Naive thymus-derived CD4-positive, alpha-beta T cell (primary cell): ENCODE data around the gene CCT8L2. TPM values are rescaled to one million over a fixed set of nuclear protein-coding genes. Genes with fewer than 3 reads are reported as not detected.
A peak's percentile ranks its signal among the peaks of the same experiment; 100 is the strongest.
"Not testable (repeated sequence)": the region's sequence is repeated elsewhere in the genome, so short reads cannot be mapped to it uniquely, and the experiment has no call there.

ENCODE experiments used
- ATAC-seq: fragments of 150-1000 bp; cut with Tn5 transposase; 2 replicates; pipeline ENCODE4 v1.10.0; 2021; ENCODE audit warnings: mild to moderate bottlenecking, moderate library complexity
- CTCF ChIA-PET: fragments of 350-600 bp; sonication (Branson Sonifier 250); formaldehyde crosslinking; loops from one replicate; lab custom pipeline; 2021; ENCODE audit warnings: antibody characterized with exemption; lab: Charles Lee
- POLR2A ChIA-PET: fragments of 350-600 bp; sonication (Branson Sonifier 250); formaldehyde crosslinking; loops from one replicate; lab custom pipeline; 2021; ENCODE audit warnings: antibody characterized with exemption, inconsistent platforms; lab: Charles Lee
- DNase-seq, 9 donors: peaks; one replicate each; pipeline versions ENCODE4 v3.0.0 to v3.0.0-alpha.2; 2020 to 2022; ENCODE audit warnings: mixed read lengths in 1 of 9
- H3K27ac ChIP-seq: one replicate; pipeline ENCODE4 v1.7.0; 2013; ENCODE audit warnings: mild to moderate bottlenecking, low read depth, low read length, moderate library complexity
- H3K27me3 ChIP-seq, 2 donors: one replicate each; pipeline ENCODE4 v1.7.0; 2013; ENCODE audit warnings: low read length in 2 of 2, mild to moderate bottlenecking in 2 of 2, moderate library complexity in 2 of 2; ENCODE audit not compliant: control insufficient read depth in 2 of 2, insufficient read depth in 2 of 2
- H3K36me3 ChIP-seq, 3 experiments: 1 replicate in 2 of 3; 2 replicates in 1 of 3; pipeline ENCODE4 v1.7.0; 2013; ENCODE audit warnings: low read length in 3 of 3, mild to moderate bottlenecking in 3 of 3, moderate library complexity in 1 of 3; ENCODE audit not compliant: insufficient read depth in 3 of 3, control insufficient read depth in 2 of 3
- H3K4me1 ChIP-seq, 2 donors: one replicate each; pipeline ENCODE4 v1.7.0; 2013; ENCODE audit warnings: low read length in 2 of 2, mild to moderate bottlenecking in 2 of 2, moderate library complexity in 1 of 2; ENCODE audit not compliant: control insufficient read depth in 2 of 2, insufficient read depth in 2 of 2
- H3K4me3 ChIP-seq: 2 replicates; pipeline ENCODE4 v1.7.0; 2013; ENCODE audit warnings: mild to moderate bottlenecking, low read length
- H3K9me3 ChIP-seq, 3 experiments: 1 replicate in 2 of 3; 2 replicates in 1 of 3; pipeline ENCODE4 v1.7.0; 2013; ENCODE audit warnings: low read length in 3 of 3; ENCODE audit not compliant: control insufficient read depth in 2 of 3
- H3K27ac Mint-ChIP-seq, 9 donors: one replicate each; pipeline ENCODE4 v1.8.0; 2020 to 2022; ENCODE audit warnings: mixed read lengths in 9 of 9, mild to moderate bottlenecking in 8 of 9, moderate library complexity in 5 of 9, inconsistent platforms in 2 of 9
- H3K27me3 Mint-ChIP-seq, 5 donors: one replicate each; pipeline ENCODE4 v1.8.0; 2021 to 2022; ENCODE audit warnings: mixed read lengths in 5 of 5, mild to moderate bottlenecking in 1 of 5
- H3K36me3 Mint-ChIP-seq, 5 donors: one replicate each; pipeline ENCODE4 v1.8.0; 2020 to 2022; ENCODE audit warnings: mixed read lengths in 5 of 5, mild to moderate bottlenecking in 3 of 5, inconsistent platforms in 1 of 5
- H3K4me1 Mint-ChIP-seq, 7 donors: one replicate each; pipeline ENCODE4 v1.8.0; 2020 to 2022; ENCODE audit warnings: mixed read lengths in 7 of 7, mild to moderate bottlenecking in 3 of 7, inconsistent platforms in 1 of 7
- H3K4me3 Mint-ChIP-seq, 10 donors: one replicate each; pipeline ENCODE4 v1.8.0; 2020 to 2022; ENCODE audit warnings: mild to moderate bottlenecking in 10 of 10, mixed read lengths in 10 of 10, moderate library complexity in 6 of 10, inconsistent platforms in 2 of 10
- H3K9me3 Mint-ChIP-seq, 11 donors: one replicate each; pipeline ENCODE4 v1.8.0; 2020 to 2022; ENCODE audit warnings: mixed read lengths in 11 of 11, mild to moderate bottlenecking in 4 of 11, inconsistent platforms in 1 of 11, moderate library complexity in 1 of 11
- intact Hi-C, 2 donors: fragments of 100-400 bp; cut with micrococcal nuclease; formaldehyde crosslinking; loops; one replicate each; pipeline ENCODE4 v1.15.1; 2023
- polyA plus RNA-seq, 2 donors: library from polyadenylated mRNA; unstranded; fragments of 300-500 nt; fragmentation: Illumina TruSeq; gene quantifications; one replicate each; pipeline ENCODE4 v1.2.3, GENCODE V29; 2021
- total RNA-seq, 6 experiments: library from RNA in 5 of 6; stranded (reverse) in 5 of 6; gene quantifications; 1 replicate in 5 of 6; 2 replicates in 1 of 6; pipeline ENCODE4 v1.2.3 and lab custom pipeline; 2021 to 2026

The CCT8L2 gene
- total and polyA plus RNA-seq, 7 experiments from 2014 or later = not detected

- H3K27me3 ChIP-seq = peaks cover 0 to 5% of the 10 kb centered on the region in 2 donors
- no peak for DNase-seq
- H3K4me3 Mint-ChIP-seq = peak overlapping the region; percentile 55 to 85 (median 72)
These were observed 10.8 kb upstream of the CCT8L2 start for GRCh38 chr22:16603448-16603768.

GRCh38 chr22:16602728-16603447 is 10.3 kb upstream of the CCT8L2 start:
- H3K4me3 ChIP-seq, CTCF ChIA-PET, H3K27ac ChIP-seq, H3K27me3 ChIP-seq, H3K9me3 ChIP-seq, POLR2A ChIA-PET, intact Hi-C loops, H3K4me1 ChIP-seq, ATAC-seq, H3K36me3 Mint-ChIP-seq, H3K9me3 Mint-ChIP-seq, H3K36me3 ChIP-seq: not testable (repeated sequence)
- Mint-ChIP-seq H3K4me1 (peaks cover 0 to 20% (median 11%) of the 10 kb centered on the region in 7 donors), H3K27me3 (peaks cover 13 to 55% (median 45%) of the 10 kb centered on the region in 5 donors), H3K4me3 (peak overlapping the region; percentile 55 to 85 (median 72)), H3K27ac (peak overlapping the region in 2 of 9 donors; percentile 11 to 88)
- peak in 1 of 9 donors; percentile 2 for DNase-seq

More at GRCh38 chr22:16603448-16603768, 10.8 kb upstream of the CCT8L2 start:
- Histone ChIP-seq H3K4me1 (no peaks in the 10 kb centered on the region), H3K9me3 (no peaks in the 10 kb centered on the region), H3K27ac (no peak overlapping the region), H3K4me3 (no peak overlapping the region), H3K36me3 (no peaks in the 10 kb centered on the region)
- intact Hi-C loops = no loop called here
- CTCF ChIA-PET = no interaction called here
- POLR2A ChIA-PET = no interaction called here
- Mint-ChIP-seq H3K4me1 (peaks cover 0 to 20% (median 11%) of the 10 kb centered on the region in 7 donors), H3K27ac (peak overlapping the region in 2 of 9 donors; percentile 11 to 88), H3K27me3 (peaks cover 12 to 59% (median 50%) of the 10 kb centered on the region in 5 donors), H3K36me3 (no peaks in the 10 kb centered on the region), H3K9me3 (peaks cover 0 to 5% (median 0%) of the 10 kb centered on the region in 11 donors)
- no peak for ATAC-seq

- H3K9me3 Mint-ChIP-seq, H3K27ac ChIP-seq, ATAC-seq, H3K36me3 Mint-ChIP-seq, H3K27ac Mint-ChIP-seq, CTCF ChIA-PET, H3K9me3 ChIP-seq, intact Hi-C loops, H3K36me3 ChIP-seq, POLR2A ChIA-PET, H3K4me1 ChIP-seq, H3K27me3 ChIP-seq, H3K4me3 ChIP-seq: not testable (repeated sequence)
- peak in 1 of 9 donors; percentile 8 for DNase-seq
- H3K4me3 Mint-ChIP-seq = peak overlapping the region; percentile 14 to 85 (median 72)
- H3K4me1 Mint-ChIP-seq = peaks cover 0 to 20% (median 11%) of the 10 kb centered on the region in 7 donors
- H3K27me3 Mint-ChIP-seq = peaks cover 13 to 54% (median 44%) of the 10 kb centered on the region in 5 donors
These were observed 9.7 kb upstream of the CCT8L2 start for GRCh38 chr22:16602224-16602727.

- Histone ChIP-seq H3K27me3 (peaks cover 0 to 5% of the 10 kb centered on the region in 2 donors), H3K4me3 (no peak overlapping the region), H3K9me3 (no peaks in the 10 kb centered on the region), H3K4me1 (no peaks in the 10 kb centered on the region), H3K27ac (no peak overlapping the region), H3K36me3 (no peaks in the 10 kb centered on the region)
- H3K4me1 Mint-ChIP-seq = peaks cover 0 to 20% (median 11%) of the 10 kb centered on the region in 7 donors
- H3K27me3 Mint-ChIP-seq = peaks cover 17 to 54% (median 40%) of the 10 kb centered on the region in 5 donors
- CTCF ChIA-PET = no interaction called here
- DNase-seq (peak in 3 of 9 donors; percentile 0 to 12 (median 2)), ATAC-seq (peak; percentile 49)
- intact Hi-C loops = no loop called here
- peaks cover 0 to 5% (median 0%) of the 10 kb centered on the region in 11 donors for H3K9me3 Mint-ChIP-seq
- peak overlapping the region in 6 of 10 donors; percentile 29 to 83 (median 50) for H3K4me3 Mint-ChIP-seq
- POLR2A ChIA-PET = no interaction called here
- no peak overlapping the region for H3K27ac Mint-ChIP-seq
- H3K36me3 Mint-ChIP-seq = no peaks in the 10 kb centered on the region
These were observed 9.0 kb upstream of the CCT8L2 start for GRCh38 chr22:16601437-16602223.

GRCh38 chr22:16600644-16601436 is 8.2 kb upstream of the CCT8L2 start:
- H3K9me3 ChIP-seq, H3K4me3 ChIP-seq, H3K27ac ChIP-seq, POLR2A ChIA-PET, H3K9me3 Mint-ChIP-seq, H3K36me3 ChIP-seq, H3K27me3 ChIP-seq, H3K36me3 Mint-ChIP-seq, H3K4me1 ChIP-seq, CTCF ChIA-PET, intact Hi-C loops: not testable (repeated sequence)
- Mint-ChIP-seq H3K4me1 (peaks cover 0 to 20% (median 11%) of the 10 kb centered on the region in 7 donors), H3K27me3 (peaks cover 22 to 58% (median 42%) of the 10 kb centered on the region in 5 donors), H3K4me3 (peak overlapping the region; percentile 16 to 86 (median 75)), H3K27ac (peak overlapping the region in 2 of 9 donors; percentile 21 to 72)
- DNase-seq (peak in 6 of 9 donors; percentile 4 to 51 (median 21)), ATAC-seq (peak; percentile 71)

- H3K27me3 ChIP-seq, DNase-seq, POLR2A ChIA-PET, CTCF ChIA-PET, H3K9me3 Mint-ChIP-seq, H3K4me3 ChIP-seq, H3K27ac ChIP-seq, H3K9me3 ChIP-seq, H3K36me3 Mint-ChIP-seq, ATAC-seq, H3K4me1 ChIP-seq, intact Hi-C loops, H3K36me3 ChIP-seq, H3K27ac Mint-ChIP-seq: not testable (repeated sequence)
- Mint-ChIP-seq H3K4me1 (peaks cover 0 to 20% (median 11%) of the 10 kb centered on the region in 7 donors), H3K27me3 (peaks cover 28 to 62% (median 47%) of the 10 kb centered on the region in 5 donors), H3K4me3 (peak overlapping the region in 5 of 10 donors; percentile 18 to 83 (median 61))
These were observed 7.0 kb upstream of the CCT8L2 start for GRCh38 chr22:16599648-16600047.
